PC-3 (cell line): Measurements from ENCODE around the gene PTPRN.

Source experiments
- EZH2phosphoT487 ChIP-seq: fragments of 300-600 bp; sonication (generic); IDR thresholded peaks from 2 replicates; pipeline ENCODE4 v1.6.1; 2018; ENCODE audit warnings: mild to moderate bottlenecking, antibody characterized with exemption, low read length, borderline replicate concordance
- TF ChIP-seq, protein P1 (sequence below): fragments of 300-600 bp; sonication (generic); conservative IDR thresholded peaks from 2 replicates; pipeline ENCODE4 v1.5.1; 2017; ENCODE audit warnings: antibody characterized with exemption, low read depth, mild to moderate bottlenecking, low read length

DNA sequence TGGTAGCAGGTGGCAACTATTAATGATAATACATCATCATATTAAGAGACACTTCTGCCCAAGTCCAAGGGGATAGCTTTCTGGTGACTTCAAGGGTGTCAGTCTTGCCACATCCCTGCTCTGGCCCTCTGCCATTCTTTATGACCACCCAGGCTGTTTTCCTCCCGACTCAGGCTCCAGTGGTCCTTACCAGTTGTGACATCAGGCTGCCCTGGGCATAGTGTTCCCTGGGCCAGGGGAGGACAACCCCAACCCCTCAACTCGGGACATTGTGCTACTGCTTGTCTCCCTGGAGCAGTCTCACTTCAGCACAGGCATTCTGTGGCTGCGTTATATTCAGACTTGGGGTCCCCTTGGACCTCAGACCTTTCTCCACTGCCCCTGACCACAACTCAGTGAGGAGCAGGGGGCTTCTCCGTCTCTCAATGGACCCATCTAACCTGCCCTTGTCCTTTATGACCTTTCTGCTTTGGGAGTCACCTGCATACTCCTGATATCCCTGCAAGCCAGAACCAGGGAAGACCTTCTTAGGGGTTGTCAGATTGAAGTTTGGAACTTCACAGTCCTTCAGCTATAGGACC, 17.2 kb downstream of the PTPRN start:
- no peak for TF ChIP-seq EZH2phosphoT487
- TF ChIP-seq, protein P1, sequence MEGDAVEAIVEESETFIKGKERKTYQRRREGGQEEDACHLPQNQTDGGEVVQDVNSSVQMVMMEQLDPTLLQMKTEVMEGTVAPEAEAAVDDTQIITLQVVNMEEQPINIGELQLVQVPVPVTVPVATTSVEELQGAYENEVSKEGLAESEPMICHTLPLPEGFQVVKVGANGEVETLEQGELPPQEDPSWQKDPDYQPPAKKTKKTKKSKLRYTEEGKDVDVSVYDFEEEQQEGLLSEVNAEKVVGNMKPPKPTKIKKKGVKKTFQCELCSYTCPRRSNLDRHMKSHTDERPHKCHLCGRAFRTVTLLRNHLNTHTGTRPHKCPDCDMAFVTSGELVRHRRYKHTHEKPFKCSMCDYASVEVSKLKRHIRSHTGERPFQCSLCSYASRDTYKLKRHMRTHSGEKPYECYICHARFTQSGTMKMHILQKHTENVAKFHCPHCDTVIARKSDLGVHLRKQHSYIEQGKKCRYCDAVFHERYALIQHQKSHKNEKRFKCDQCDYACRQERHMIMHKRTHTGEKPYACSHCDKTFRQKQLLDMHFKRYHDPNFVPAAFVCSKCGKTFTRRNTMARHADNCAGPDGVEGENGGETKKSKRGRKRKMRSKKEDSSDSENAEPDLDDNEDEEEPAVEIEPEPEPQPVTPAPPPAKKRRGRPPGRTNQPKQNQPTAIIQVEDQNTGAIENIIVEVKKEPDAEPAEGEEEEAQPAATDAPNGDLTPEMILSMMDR: no peak
